ENCODE results near the gene SPTBN1. TPM values are rescaled to one million over a fixed set of nuclear protein-coding genes. Genes with fewer than 3 reads are reported as not detected.

The SPTBN1 gene
- total RNA-seq, 1 experiment from 2014 or later, result 146 TPM

DNA sequence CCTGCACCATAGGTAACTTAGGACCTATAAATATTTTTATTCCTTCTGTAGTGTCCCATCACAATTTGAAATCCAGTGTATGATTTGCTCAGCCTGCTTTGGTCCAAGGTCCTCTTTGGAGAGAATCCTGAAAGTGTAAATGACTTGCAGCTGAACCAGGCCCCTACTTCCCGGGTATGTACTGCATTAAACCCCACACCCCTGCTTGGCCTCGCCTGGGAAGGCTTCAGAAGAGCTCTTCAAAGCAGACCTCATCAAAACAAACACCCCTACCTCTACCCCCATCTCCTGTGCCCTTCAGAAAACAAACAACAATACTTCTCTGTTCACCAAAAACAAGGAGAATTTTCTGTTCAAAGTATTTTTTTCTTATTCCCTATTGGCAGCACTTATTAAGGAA is 9.5 kb upstream of the SPTBN1 start:
- Histone ChIP-seq H3K36me3 (ENCODE audit: insufficient read depth, low read length, poor library complexity, severe bottlenecking) (no peaks in the 10 kb centered on the region), H3K27me3 (replicated peaks; ENCODE audit: insufficient read depth, low read depth, low read length, poor library complexity) (no peaks in the 10 kb centered on the region), H3K4me1 (ENCODE audit: insufficient read depth, low read length, poor library complexity, severe bottlenecking) (no peaks in the 10 kb centered on the region), H3K9me3 (ENCODE audit: low read depth, low read length, poor library complexity, severe bottlenecking) (no peaks in the 10 kb centered on the region), H3K4me3 (ENCODE audit: low read depth, low read length, poor library complexity, severe bottlenecking) (no peak overlapping the region), H3K27ac (ENCODE audit: low read depth, low read length, poor library complexity, severe bottlenecking) (no peak overlapping the region)
- CTCF ChIA-PET, result no interaction called here
- BruUV-seq (replicated peaks), result no TSS peak
- intact Hi-C loops (cut with micrococcal nuclease; ENCODE audit: unreplicated experiment), result no loop called here
- TF ChIP-seq, protein P1, sequence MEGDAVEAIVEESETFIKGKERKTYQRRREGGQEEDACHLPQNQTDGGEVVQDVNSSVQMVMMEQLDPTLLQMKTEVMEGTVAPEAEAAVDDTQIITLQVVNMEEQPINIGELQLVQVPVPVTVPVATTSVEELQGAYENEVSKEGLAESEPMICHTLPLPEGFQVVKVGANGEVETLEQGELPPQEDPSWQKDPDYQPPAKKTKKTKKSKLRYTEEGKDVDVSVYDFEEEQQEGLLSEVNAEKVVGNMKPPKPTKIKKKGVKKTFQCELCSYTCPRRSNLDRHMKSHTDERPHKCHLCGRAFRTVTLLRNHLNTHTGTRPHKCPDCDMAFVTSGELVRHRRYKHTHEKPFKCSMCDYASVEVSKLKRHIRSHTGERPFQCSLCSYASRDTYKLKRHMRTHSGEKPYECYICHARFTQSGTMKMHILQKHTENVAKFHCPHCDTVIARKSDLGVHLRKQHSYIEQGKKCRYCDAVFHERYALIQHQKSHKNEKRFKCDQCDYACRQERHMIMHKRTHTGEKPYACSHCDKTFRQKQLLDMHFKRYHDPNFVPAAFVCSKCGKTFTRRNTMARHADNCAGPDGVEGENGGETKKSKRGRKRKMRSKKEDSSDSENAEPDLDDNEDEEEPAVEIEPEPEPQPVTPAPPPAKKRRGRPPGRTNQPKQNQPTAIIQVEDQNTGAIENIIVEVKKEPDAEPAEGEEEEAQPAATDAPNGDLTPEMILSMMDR (conservative IDR thresholded peaks at IDR 0.05; ENCODE audit: low read depth, low read length), result no peak
- TF ChIP-seq EZH2 (IDR thresholded peaks at IDR 0.05; ENCODE audit: borderline replicate concordance, low read depth, low read length, poor library complexity, severe bottlenecking), result no peak
- no peak for DNase-seq (ENCODE audit: low spot score)
- POLR2A ChIA-PET (ENCODE audit: low non-redundant PET), result no interaction called here

DNA sequence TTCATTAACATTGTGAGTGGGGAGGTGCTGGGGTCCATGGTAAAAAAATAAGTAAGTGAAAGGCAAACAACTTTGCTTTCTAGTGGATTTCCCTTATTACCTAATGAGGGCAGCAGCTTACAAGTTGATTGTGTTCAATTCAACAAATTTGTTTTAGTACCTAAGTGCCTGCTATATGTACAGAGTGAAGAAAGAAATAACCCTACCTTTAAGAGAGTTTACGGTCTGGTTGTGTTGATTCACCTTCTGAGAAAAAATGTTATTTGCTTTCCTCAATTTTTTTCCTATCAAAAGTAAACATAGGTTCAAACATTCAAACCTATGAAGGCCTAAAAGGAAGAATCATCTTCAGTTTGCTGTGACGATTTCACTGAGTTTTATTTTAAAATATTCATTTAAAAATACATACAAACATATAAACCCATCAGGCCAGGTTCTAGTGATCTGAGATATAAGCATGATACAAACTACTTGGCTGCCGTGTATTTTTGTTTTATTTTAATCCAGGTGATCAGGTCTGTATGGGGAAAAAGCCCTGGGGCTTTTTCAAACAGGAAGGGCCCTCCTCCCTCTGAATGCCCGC is 1.5 kb upstream of the SPTBN1 start:
- Histone ChIP-seq H3K9me3 (ENCODE audit: low read depth, low read length, poor library complexity, severe bottlenecking) (no peaks in the 10 kb centered on the region), H3K27ac (ENCODE audit: low read depth, low read length, poor library complexity, severe bottlenecking) (no peak overlapping the region), H3K4me1 (ENCODE audit: insufficient read depth, low read length, poor library complexity, severe bottlenecking) (peaks cover 22% of the 10 kb centered on the region), H3K4me3 (ENCODE audit: low read depth, low read length, poor library complexity, severe bottlenecking) (no peak overlapping the region), H3K36me3 (ENCODE audit: insufficient read depth, low read length, poor library complexity, severe bottlenecking) (no peaks in the 10 kb centered on the region), H3K27me3 (replicated peaks; ENCODE audit: insufficient read depth, low read depth, low read length, poor library complexity) (no peaks in the 10 kb centered on the region)
- CTCF ChIA-PET, result no interaction called here
- intact Hi-C loops (cut with micrococcal nuclease; ENCODE audit: unreplicated experiment), result loop anchor here (5.0 kb wide), 1 partner anchor 247 kb away; no protein-coding TSS in a partner anchor
- no peak for TF ChIP-seq EZH2 (IDR thresholded peaks at IDR 0.05; ENCODE audit: borderline replicate concordance, low read depth, low read length, poor library complexity, severe bottlenecking)
- TF ChIP-seq, protein P1 (conservative IDR thresholded peaks at IDR 0.05; ENCODE audit: low read depth, low read length), result no peak
- POLR2A ChIA-PET (ENCODE audit: low non-redundant PET), result no interaction called here
- DNase-seq (ENCODE audit: low spot score), result no peak
- BruUV-seq (replicated peaks), result no TSS peak

DNA sequence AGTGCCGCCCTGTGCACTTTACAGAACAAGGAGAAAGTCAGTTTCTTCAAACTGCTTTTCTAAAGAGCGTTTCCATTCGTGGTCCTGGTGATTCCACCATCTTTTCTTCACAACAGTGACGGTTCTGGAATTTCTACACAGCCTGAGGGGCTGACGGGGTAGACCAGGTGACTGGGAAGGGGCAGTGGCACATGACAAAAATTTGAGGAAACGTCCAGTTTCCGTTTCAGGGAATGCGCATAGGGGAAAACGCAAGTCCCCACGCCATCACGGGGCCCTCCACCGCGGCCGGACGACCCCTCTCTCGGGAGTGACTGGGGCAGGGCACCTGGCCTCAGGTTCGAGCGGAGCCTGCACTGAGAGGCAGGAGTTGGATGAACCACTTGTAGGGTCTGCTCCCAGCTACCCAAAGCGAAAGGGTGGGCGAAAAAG is 980 bp upstream of the SPTBN1 start:
- no peak overlapping the region for H3K27ac ChIP-seq (ENCODE audit: low read depth, low read length, poor library complexity, severe bottlenecking)
- TF ChIP-seq EZH2 (IDR thresholded peaks at IDR 0.05; ENCODE audit: borderline replicate concordance, low read depth, low read length, poor library complexity, severe bottlenecking), result no peak
- TF ChIP-seq, protein P1 (conservative IDR thresholded peaks at IDR 0.05; ENCODE audit: low read depth, low read length), result no peak
- no peaks in the 10 kb centered on the region for H3K36me3 ChIP-seq (ENCODE audit: insufficient read depth, low read length, poor library complexity, severe bottlenecking)
- intact Hi-C loops (cut with micrococcal nuclease; ENCODE audit: unreplicated experiment), result loop anchor here (5.0 kb wide), 1 partner anchor 248 kb away; no protein-coding TSS in a partner anchor
- peak overlapping the region; percentile 62 for H3K4me3 ChIP-seq (ENCODE audit: low read depth, low read length, poor library complexity, severe bottlenecking)
- H3K4me1 ChIP-seq (ENCODE audit: insufficient read depth, low read length, poor library complexity, severe bottlenecking), result peaks cover 24% of the 10 kb centered on the region
- H3K9me3 ChIP-seq (ENCODE audit: low read depth, low read length, poor library complexity, severe bottlenecking), result no peaks in the 10 kb centered on the region
- no peaks in the 10 kb centered on the region for H3K27me3 ChIP-seq (replicated peaks; ENCODE audit: insufficient read depth, low read depth, low read length, poor library complexity)
- no peak for DNase-seq (ENCODE audit: low spot score)
- CTCF ChIA-PET, result no interaction called here
- BruUV-seq (replicated peaks), result TSS peak; percentile 82
- POLR2A ChIA-PET (ENCODE audit: low non-redundant PET), result no interaction called here

Measured in A673 (cell line).